ENCODE data around the gene PTPN1. TPM values are rescaled to one million over a fixed set of nuclear protein-coding genes. Genes with fewer than 3 reads are reported as not detected.

PTPN1 gene
- 10 to 100 TPM; 17.7 to 18.0 TPM for polyA plus RNA-seq

DNA sequence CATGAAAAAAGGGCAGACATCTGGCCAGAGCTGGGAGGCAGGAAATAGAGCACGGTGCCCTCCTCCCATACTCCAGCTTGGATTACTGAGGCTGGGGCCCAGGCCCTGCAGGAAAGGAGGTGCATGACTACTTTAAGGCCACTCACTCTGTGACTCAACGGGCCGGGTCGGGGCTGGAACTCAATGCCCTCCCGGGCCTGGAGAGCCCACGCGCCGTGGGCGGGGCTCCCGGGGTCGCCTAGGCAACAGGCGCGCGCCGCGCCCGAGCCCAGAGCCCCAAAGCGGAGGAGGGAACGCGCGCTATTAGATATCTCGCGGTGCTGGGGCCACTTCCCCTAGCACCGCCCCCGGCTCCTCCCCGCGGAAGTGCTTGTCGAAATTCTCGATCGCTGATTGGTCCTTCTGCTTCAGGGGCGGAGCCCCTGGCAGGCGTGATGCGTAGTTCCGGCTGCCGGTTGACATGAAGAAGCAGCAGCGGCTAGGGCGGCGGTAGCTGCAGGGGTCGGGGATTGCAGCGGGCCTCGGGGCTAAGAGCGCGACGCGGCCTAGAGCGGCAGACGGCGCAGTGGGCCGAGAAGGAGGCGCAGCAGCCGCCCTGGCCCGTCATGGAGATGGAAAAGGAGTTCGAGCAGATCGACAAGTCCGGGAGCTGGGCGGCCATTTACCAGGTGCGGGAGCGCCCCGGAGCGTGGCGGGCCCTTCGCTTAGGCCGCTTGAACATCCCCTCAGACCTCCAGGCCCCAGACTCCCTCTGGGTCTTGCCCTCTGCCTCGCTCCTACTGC is at the start of gene PTPN1:
Gene PTPN1, plus strand, starts transcription at position 461 of the 783 bp plus-strand sequence. Its CDS starts 145 bp downstream, at position 606.
- H3K27me3 ChIP-seq (ENCODE audit: control insufficient read depth in 1 of 2, insufficient read depth in 2 of 2, low read length in 2 of 2) = no peaks in the 10 kb centered on the region
- H3K36me3 ChIP-seq (ENCODE audit: control insufficient read depth in 2 of 2, insufficient read depth in 2 of 2, low read length in 1 of 2) = no peaks in the 10 kb centered on the region
- H3K27ac ChIP-seq (ENCODE audit: low read depth in 2 of 2, low read length in 1 of 2) = peak within 1 kb of the TSS; percentile 77 to 96
- H3K4me1 ChIP-seq (ENCODE audit: control insufficient read depth in 2 of 2, insufficient read depth in 2 of 2, low read length in 1 of 2) = peaks cover 2 to 7% of the 10 kb centered on the region in 2 donors
- peak within 1 kb of the TSS; percentile 78 to 85 for H3K4me3 ChIP-seq (ENCODE audit: low read depth in 1 of 2, low read length in 2 of 2)
- no peaks in the 10 kb centered on the region for H3K9me3 ChIP-seq (ENCODE audit: control insufficient read depth in 2 of 2, insufficient read depth in 1 of 2, low read depth in 1 of 2, low read length in 1 of 2)
- WGBS, 2 donors = 0 to 1% methylated on average over 54 to 64 of the region's 64 CpGs

DNA sequence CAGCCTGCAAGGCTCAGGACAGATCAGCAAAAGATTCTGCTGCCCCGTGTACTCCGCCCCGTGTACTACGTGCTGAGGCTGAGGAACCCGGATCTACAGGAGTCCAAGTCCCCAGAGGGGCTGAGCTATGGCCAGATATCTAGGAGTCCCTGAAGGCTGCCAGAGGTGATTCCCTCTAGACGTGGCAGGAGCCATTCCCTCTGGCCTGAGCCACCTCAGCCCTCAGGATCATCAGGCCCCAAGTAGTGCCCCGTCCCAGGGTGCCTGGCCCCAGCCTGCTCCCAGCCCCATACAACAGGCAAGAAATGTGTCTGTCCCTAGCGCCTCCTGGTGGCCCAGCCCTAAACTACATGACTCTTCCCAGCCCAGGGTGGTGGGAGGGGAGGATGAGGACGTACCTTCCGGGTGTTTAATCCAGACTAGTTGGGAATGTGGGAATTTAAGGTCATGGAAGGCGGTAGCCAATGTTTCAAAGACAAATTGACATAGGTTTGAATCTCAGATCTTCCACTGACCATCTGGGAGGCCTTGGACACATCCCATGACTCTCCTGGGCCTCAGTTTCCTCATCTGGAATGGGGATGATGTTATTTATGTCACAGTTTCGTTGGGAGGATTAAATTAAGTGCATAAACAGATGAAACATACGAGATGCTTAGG is 49.4 kb upstream of the PTPN1 start:
- Histone ChIP-seq H3K4me1 (ENCODE audit: control insufficient read depth in 2 of 2, insufficient read depth in 2 of 2, low read length in 1 of 2) (peaks cover 0 to 2% of the 10 kb centered on the region in 2 donors), H3K27me3 (ENCODE audit: control insufficient read depth in 1 of 2, insufficient read depth in 2 of 2, low read length in 2 of 2) (no peaks in the 10 kb centered on the region), H3K4me3 (ENCODE audit: low read depth in 1 of 2, low read length in 2 of 2) (no peak overlapping the region), H3K27ac (ENCODE audit: low read depth in 2 of 2, low read length in 1 of 2) (peak overlapping the region in 1 of 2 donors; percentile 9), H3K36me3 (ENCODE audit: control insufficient read depth in 2 of 2, insufficient read depth in 2 of 2, low read length in 1 of 2) (no peaks in the 10 kb centered on the region), H3K9me3 (ENCODE audit: control insufficient read depth in 2 of 2, insufficient read depth in 1 of 2, low read depth in 1 of 2, low read length in 1 of 2) (no peaks in the 10 kb centered on the region)
- WGBS, 2 donors = 16% methylated on average over 13 of the region's 13 CpGs

DNA sequence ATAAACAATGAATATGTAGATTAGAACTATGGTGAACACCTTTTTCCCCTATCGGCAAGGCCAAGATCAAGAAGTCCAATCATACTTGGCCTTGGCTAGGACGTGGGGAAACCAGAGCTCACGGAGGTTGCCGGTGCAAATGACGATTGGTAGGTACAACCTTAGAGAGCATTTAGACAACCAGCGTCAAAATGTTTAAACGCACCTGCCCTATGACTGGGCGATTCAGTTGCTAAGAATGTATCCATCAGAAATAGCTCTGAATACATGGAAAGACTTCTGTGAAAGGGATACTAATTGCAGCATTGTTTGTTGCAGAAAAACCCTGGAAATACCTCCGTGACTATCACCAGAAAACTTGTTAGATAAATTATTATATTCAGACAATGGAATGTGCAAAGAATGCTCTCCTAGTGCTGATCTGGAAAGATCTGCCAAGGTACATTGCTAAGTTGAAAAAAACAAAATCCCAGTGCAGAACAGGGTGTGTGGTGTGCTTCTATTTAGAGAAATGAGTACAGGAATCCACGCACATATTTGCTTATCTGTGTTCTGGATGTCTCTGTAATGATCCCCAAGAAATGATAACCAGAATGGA is 48.0 kb upstream of the PTPN1 start:
- Histone ChIP-seq H3K27me3 (ENCODE audit: control insufficient read depth in 1 of 2, insufficient read depth in 2 of 2, low read length in 2 of 2) (no peaks in the 10 kb centered on the region), H3K4me3 (ENCODE audit: low read depth in 1 of 2, low read length in 2 of 2) (no peak overlapping the region), H3K36me3 (ENCODE audit: control insufficient read depth in 2 of 2, insufficient read depth in 2 of 2, low read length in 1 of 2) (no peaks in the 10 kb centered on the region), H3K4me1 (ENCODE audit: control insufficient read depth in 2 of 2, insufficient read depth in 2 of 2, low read length in 1 of 2) (no peaks in the 10 kb centered on the region), H3K27ac (ENCODE audit: low read depth in 2 of 2, low read length in 1 of 2) (no peak overlapping the region), H3K9me3 (ENCODE audit: control insufficient read depth in 2 of 2, insufficient read depth in 1 of 2, low read depth in 1 of 2, low read length in 1 of 2) (no peaks in the 10 kb centered on the region)
- WGBS, 2 donors = 80 to 83% methylated on average over 10 of the region's 10 CpGs

DNA sequence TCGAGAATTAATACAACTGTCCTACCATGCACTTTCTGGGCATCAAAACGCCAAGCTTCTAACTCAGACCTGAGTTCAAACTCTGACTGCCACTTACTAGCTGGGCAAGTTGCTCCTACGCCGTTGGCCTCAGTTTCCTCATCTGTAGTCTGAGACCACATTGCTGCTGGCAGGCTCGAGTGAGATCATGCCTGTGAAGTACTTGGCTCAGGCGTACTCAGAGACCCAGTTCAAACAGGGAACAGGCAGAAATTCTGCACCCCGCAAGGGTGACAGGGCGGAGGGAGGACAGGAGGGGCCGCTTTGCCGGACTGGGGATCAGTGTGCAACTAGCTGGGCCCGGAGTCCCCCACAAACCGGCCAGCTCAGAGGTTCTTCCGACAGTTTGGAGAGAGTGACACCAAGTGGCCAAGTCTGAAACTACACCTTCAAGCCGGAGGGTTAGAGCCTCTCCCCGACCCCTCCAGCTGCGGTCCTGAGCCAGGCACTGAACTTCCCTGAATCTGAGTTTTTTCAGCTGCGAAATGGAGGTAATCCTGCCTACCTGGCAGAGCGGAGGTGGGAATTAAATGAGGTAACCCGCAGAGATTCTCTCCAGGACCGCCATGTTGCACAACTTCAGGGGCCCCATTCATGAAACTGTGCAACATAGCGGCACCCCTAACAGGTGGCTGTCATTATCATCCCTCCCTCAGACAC is 46.0 kb upstream of the PTPN1 start:
- Histone ChIP-seq H3K9me3 (ENCODE audit: control insufficient read depth in 2 of 2, insufficient read depth in 1 of 2, low read depth in 1 of 2, low read length in 1 of 2) (no peaks in the 10 kb centered on the region), H3K36me3 (ENCODE audit: control insufficient read depth in 2 of 2, insufficient read depth in 2 of 2, low read length in 1 of 2) (no peaks in the 10 kb centered on the region), H3K27ac (ENCODE audit: low read depth in 2 of 2, low read length in 1 of 2) (no peak overlapping the region), H3K4me3 (ENCODE audit: low read depth in 1 of 2, low read length in 2 of 2) (no peak overlapping the region), H3K27me3 (ENCODE audit: control insufficient read depth in 1 of 2, insufficient read depth in 2 of 2, low read length in 2 of 2) (no peaks in the 10 kb centered on the region), H3K4me1 (ENCODE audit: control insufficient read depth in 2 of 2, insufficient read depth in 2 of 2, low read length in 1 of 2) (no peaks in the 10 kb centered on the region)
- WGBS, 2 donors = 19 to 21% methylated on average over 21 of the region's 21 CpGs

DNA sequence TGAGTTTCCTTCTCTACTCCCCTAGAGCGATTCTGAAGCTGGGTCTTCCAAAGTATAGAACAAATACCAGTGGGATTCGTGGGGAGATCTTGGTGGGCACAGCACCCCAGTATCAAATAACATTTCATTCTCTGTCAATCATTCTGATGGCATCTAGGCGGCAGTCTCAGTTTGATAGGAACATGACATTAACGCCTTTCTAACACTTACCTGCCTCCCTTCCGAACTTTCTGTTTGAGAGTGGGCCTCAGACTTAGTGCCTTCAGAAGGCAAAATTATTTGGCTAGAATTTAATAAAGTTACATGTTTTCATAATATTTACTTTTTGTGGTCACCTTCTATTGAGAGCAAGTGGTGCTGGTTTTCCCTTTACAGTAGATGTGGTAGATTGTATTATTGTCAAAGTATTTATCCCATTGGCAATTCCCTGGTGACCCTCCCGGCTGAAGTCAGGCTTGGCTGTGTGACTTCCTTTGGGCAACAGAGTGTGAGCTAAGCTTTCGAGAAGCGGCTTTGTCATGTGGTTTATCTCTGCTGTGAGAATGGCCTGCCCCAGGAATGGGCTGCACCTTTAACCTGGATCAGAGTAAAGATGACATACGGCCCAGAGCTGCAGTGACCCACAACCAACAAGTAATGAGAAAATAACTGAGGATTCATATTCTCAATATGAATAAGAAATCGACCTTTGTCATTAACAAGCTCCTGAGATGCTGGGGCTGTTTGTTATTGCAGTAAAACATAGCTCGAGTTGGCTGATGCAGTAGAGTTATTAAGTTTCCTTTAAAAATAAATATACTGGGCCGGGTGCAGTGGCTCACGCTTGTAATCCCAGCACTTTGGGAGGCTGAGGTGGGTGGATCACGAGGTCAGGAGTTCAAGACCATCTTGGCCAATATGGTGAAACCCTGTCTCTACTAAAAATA is 45.2 kb upstream of the PTPN1 start:
- Histone ChIP-seq H3K27me3 (ENCODE audit: control insufficient read depth in 1 of 2, insufficient read depth in 2 of 2, low read length in 2 of 2) (no peaks in the 10 kb centered on the region), H3K36me3 (ENCODE audit: control insufficient read depth in 2 of 2, insufficient read depth in 2 of 2, low read length in 1 of 2) (no peaks in the 10 kb centered on the region), H3K4me1 (ENCODE audit: control insufficient read depth in 2 of 2, insufficient read depth in 2 of 2, low read length in 1 of 2) (no peaks in the 10 kb centered on the region), H3K4me3 (ENCODE audit: low read depth in 1 of 2, low read length in 2 of 2) (no peak overlapping the region), H3K27ac (ENCODE audit: low read depth in 2 of 2, low read length in 1 of 2) (no peak overlapping the region), H3K9me3 (ENCODE audit: control insufficient read depth in 2 of 2, insufficient read depth in 1 of 2, low read depth in 1 of 2, low read length in 1 of 2) (no peaks in the 10 kb centered on the region)
- 78 to 79% methylated on average over 14 of the region's 14 CpGs for WGBS, 2 donors

DNA sequence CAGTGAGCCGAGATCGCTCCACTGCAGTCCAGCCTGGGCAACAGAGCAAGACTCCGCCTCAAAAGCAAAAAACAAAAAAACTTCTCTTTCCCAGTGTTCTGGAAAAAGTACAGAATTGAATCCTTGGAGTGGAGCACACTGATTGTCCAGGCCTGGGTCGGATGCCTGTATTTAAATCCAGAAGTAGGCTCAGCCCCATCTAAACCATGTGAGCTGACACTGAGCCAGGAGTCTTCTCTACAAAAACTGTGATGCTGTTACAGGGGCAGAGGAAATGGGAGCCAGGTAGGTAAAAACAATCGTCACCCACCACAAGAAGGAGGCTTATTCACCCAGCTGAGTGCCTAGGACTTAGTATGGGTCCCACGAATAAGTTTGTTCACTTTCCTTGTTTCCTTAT is 43.0 kb upstream of the PTPN1 start:
- Histone ChIP-seq H3K27me3 (ENCODE audit: control insufficient read depth in 1 of 2, insufficient read depth in 2 of 2, low read length in 2 of 2) (no peaks in the 10 kb centered on the region), H3K36me3 (ENCODE audit: control insufficient read depth in 2 of 2, insufficient read depth in 2 of 2, low read length in 1 of 2) (no peaks in the 10 kb centered on the region), H3K4me3 (ENCODE audit: low read depth in 1 of 2, low read length in 2 of 2) (no peak overlapping the region), H3K27ac (ENCODE audit: low read depth in 2 of 2, low read length in 1 of 2) (no peak overlapping the region), H3K9me3 (ENCODE audit: control insufficient read depth in 2 of 2, insufficient read depth in 1 of 2, low read depth in 1 of 2, low read length in 1 of 2) (no peaks in the 10 kb centered on the region), H3K4me1 (ENCODE audit: control insufficient read depth in 2 of 2, insufficient read depth in 2 of 2, low read length in 1 of 2) (no peaks in the 10 kb centered on the region)
- WGBS, 2 donors = 67 to 73% methylated on average over 6 of the region's 6 CpGs

DNA sequence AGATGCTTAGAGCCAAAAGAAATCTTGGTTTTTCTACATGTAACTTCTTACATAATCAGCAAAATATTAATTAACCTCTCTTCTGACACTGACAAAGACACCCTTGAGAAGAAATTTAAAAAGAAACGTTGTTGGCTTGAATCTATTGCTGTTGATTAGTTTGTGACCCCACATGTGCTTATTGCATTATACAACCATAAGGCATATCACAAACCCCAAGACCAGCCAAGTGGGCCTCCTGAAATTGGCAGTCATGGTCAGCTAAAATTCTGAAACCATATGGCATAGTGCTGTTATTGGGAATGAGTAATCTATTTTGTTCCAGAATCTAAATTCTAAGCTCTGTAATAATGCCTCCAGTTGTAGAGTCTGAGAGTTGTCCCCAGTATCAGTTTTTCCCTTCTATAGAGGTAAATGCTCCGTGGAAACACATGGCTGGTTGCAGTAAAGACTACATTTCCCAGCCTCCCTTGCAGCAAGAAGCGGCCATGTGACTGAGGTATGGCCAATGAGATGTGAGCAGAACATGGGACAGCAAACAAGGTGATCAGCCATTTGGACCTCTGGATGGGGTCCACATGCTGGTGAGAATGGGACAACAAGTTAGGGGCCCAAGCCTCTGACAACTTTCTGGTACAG is 42.3 kb upstream of the PTPN1 start:
- WGBS, 2 donors = 73 to 77% methylated on average over 3 of the region's 3 CpGs
- no peak overlapping the region for H3K4me3 ChIP-seq (ENCODE audit: low read depth in 1 of 2, low read length in 2 of 2)
- no peaks in the 10 kb centered on the region for H3K27me3 ChIP-seq (ENCODE audit: control insufficient read depth in 1 of 2, insufficient read depth in 2 of 2, low read length in 2 of 2)
- H3K36me3 ChIP-seq (ENCODE audit: control insufficient read depth in 2 of 2, insufficient read depth in 2 of 2, low read length in 1 of 2) = no peaks in the 10 kb centered on the region
- no peaks in the 10 kb centered on the region for H3K9me3 ChIP-seq (ENCODE audit: control insufficient read depth in 2 of 2, insufficient read depth in 1 of 2, low read depth in 1 of 2, low read length in 1 of 2)
- H3K4me1 ChIP-seq (ENCODE audit: control insufficient read depth in 2 of 2, insufficient read depth in 2 of 2, low read length in 1 of 2) = no peaks in the 10 kb centered on the region
- no peak overlapping the region for H3K27ac ChIP-seq (ENCODE audit: low read depth in 2 of 2, low read length in 1 of 2)

DNA sequence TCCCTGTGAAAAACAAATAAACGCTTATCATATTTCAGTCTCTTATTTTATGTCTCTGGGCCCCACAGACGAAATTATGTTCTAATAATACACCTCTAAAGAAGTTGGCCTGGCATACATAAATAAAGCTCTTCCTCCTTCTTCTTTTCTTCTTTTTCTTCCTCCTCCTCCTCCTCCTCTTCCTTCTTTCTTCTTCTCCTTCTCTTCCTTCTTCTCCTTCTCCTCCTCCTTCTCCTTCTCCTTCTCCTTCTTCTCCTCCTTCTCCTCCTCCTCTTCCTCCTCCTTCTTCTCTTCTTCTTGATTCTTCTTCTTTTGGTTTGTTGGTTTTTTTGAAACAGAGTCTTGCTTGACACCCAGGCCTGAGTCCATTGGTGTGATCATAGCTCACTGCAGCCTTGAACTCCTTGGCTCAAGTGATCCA is 41.8 kb upstream of the PTPN1 start:
- H3K9me3 ChIP-seq (ENCODE audit: control insufficient read depth in 2 of 2, insufficient read depth in 1 of 2, low read depth in 1 of 2, low read length in 1 of 2) = no peaks in the 10 kb centered on the region
- H3K27me3 ChIP-seq (ENCODE audit: control insufficient read depth in 1 of 2, insufficient read depth in 2 of 2, low read length in 2 of 2) = no peaks in the 10 kb centered on the region
- H3K4me1 ChIP-seq (ENCODE audit: control insufficient read depth in 2 of 2, insufficient read depth in 2 of 2, low read length in 1 of 2) = no peaks in the 10 kb centered on the region
- H3K36me3 ChIP-seq (ENCODE audit: control insufficient read depth in 2 of 2, insufficient read depth in 2 of 2, low read length in 1 of 2) = no peaks in the 10 kb centered on the region
- no peak overlapping the region for H3K27ac ChIP-seq (ENCODE audit: low read depth in 2 of 2, low read length in 1 of 2)
- no peak overlapping the region for H3K4me3 ChIP-seq (ENCODE audit: low read depth in 1 of 2, low read length in 2 of 2)
- WGBS, 2 donors = 81 to 85% methylated on average over 2 of the region's 2 CpGs
